H9 (cell line): ENCODE data around the gene CD300C. TPM values are rescaled to one million over a fixed set of nuclear protein-coding genes. Genes with fewer than 3 reads are reported as not detected.

Experiments used
- DNase-seq: peaks from one replicate; pipeline ENCODE4 v3.0.0-alpha.2; 2017
- H2AFZ ChIP-seq: one replicate; pipeline ENCODE4 v1.6.1; 2013; ENCODE audit warnings: mild to moderate bottlenecking, low read length, control low read depth, moderate library complexity
- H2AK5ac ChIP-seq: 2 replicates; pipeline ENCODE4 v1.6.1; 2013; ENCODE audit warnings: low read length, control low read depth, mixed read lengths; ENCODE audit not compliant: insufficient read length
- H2BK120ac ChIP-seq: one replicate; pipeline ENCODE4 v1.6.1; 2013; ENCODE audit warnings: low read depth, mild to moderate bottlenecking, low read length, control low read depth, inconsistent platforms; ENCODE audit not compliant: poor library complexity, severe bottlenecking
- H2BK12ac ChIP-seq: 2 replicates; pipeline ENCODE4 v1.6.1; 2013; ENCODE audit warnings: low read length, control low read depth, mixed read lengths, low read depth; ENCODE audit not compliant: insufficient read length
- H2BK15ac ChIP-seq: 2 replicates; pipeline ENCODE4 v1.6.1; 2013; ENCODE audit warnings: low read depth, low read length, control low read depth
- H2BK20ac ChIP-seq: one replicate; pipeline ENCODE4 v1.6.1; 2013; ENCODE audit warnings: low read depth, mild to moderate bottlenecking, low read length, control low read depth, inconsistent platforms; ENCODE audit not compliant: poor library complexity, severe bottlenecking
- H2BK5ac ChIP-seq: 2 replicates; pipeline ENCODE4 v1.6.1; 2013; ENCODE audit warnings: low read length, control low read depth, mixed read lengths; ENCODE audit not compliant: insufficient read length
- H3K14ac ChIP-seq: 2 replicates; pipeline ENCODE4 v1.6.1; 2013; ENCODE audit warnings: low read length, control low read depth; ENCODE audit not compliant: insufficient read depth
- H3K18ac ChIP-seq: 2 replicates; pipeline ENCODE4 v1.6.1; 2013; ENCODE audit warnings: low read depth, mild to moderate bottlenecking, mixed read lengths, low read length, control low read depth; ENCODE audit not compliant: insufficient read length
- H3K23ac ChIP-seq: 2 replicates; pipeline ENCODE4 v1.6.1; 2013; ENCODE audit warnings: low read length, control low read depth, mixed read lengths, low read depth; ENCODE audit not compliant: insufficient read length
- H3K23me2 ChIP-seq: 2 replicates; pipeline ENCODE4 v1.6.1; 2013; ENCODE audit warnings: low read depth, mild to moderate bottlenecking, mixed read lengths, low read length, control low read depth; ENCODE audit not compliant: insufficient read length, poor library complexity, severe bottlenecking
- H3K27ac ChIP-seq: 2 replicates; pipeline ENCODE4 v1.5.1; 2013; ENCODE audit warnings: low read length, control low read depth, mixed read lengths, low read depth; ENCODE audit not compliant: insufficient read length
- H3K27me3 ChIP-seq: 2 replicates; pipeline ENCODE4 v1.6.1; 2013; ENCODE audit warnings: low read length, control low read depth, inconsistent platforms; ENCODE audit not compliant: insufficient read depth
- H3K4ac ChIP-seq: 2 replicates; pipeline ENCODE4 v1.6.1; 2013; ENCODE audit warnings: low read depth, mild to moderate bottlenecking, control low read depth, inconsistent platforms, low read length, moderate library complexity
- H3K4me1 ChIP-seq: 2 replicates; pipeline ENCODE4 v1.6.1; 2013; ENCODE audit warnings: low read length, control low read depth, inconsistent platforms; ENCODE audit not compliant: insufficient read depth
- H3K4me2 ChIP-seq: 2 replicates; pipeline ENCODE4 v1.6.1; 2013; ENCODE audit warnings: low read length, control low read depth, mixed read lengths; ENCODE audit not compliant: insufficient read length, insufficient read depth
- H3K56ac ChIP-seq: 2 replicates; pipeline ENCODE4 v1.6.1; 2013; ENCODE audit warnings: low read depth, mild to moderate bottlenecking, mixed read lengths, low read length, control low read depth; ENCODE audit not compliant: insufficient read length
- H3K79me1 ChIP-seq: 2 replicates; pipeline ENCODE4 v1.6.1; 2013; ENCODE audit warnings: low read depth, mild to moderate bottlenecking, moderate library complexity, low read length, control low read depth, inconsistent platforms; ENCODE audit not compliant: insufficient read depth, poor library complexity, severe bottlenecking
- H3K79me2 ChIP-seq: 2 replicates; pipeline ENCODE4 v1.6.1; 2013; ENCODE audit warnings: low read length, control low read depth, inconsistent platforms; ENCODE audit not compliant: insufficient read depth
- H3K9ac ChIP-seq: 2 replicates; pipeline ENCODE4 v1.6.1; 2013; ENCODE audit warnings: low read length, control low read depth, mixed read lengths; ENCODE audit not compliant: insufficient read length; ENCODE audit errors: extremely low read depth
- H3K9me3 ChIP-seq: one replicate; pipeline ENCODE4 v1.6.1; 2013; ENCODE audit warnings: low read depth, low read length, inconsistent platforms; ENCODE audit not compliant: control insufficient read depth
- H3T11ph ChIP-seq: one replicate; pipeline ENCODE4 v1.6.1; 2013; ENCODE audit warnings: mild to moderate bottlenecking, low read length, control low read depth, inconsistent platforms
- H4K20me1 ChIP-seq: one replicate; pipeline ENCODE4 v1.6.1; 2013; ENCODE audit not compliant: control insufficient read depth, insufficient read length, insufficient read depth
- H4K5ac ChIP-seq: 2 replicates; pipeline ENCODE4 v1.6.1; 2013; ENCODE audit warnings: low read depth, mild to moderate bottlenecking, mixed read lengths, low read length, control low read depth; ENCODE audit not compliant: insufficient read length
- H4K8ac ChIP-seq: replicated peaks from 2 replicates; pipeline ENCODE4 v1.6.1; 2013; ENCODE audit warnings: low read length, control low read depth, mixed read lengths, low read depth; ENCODE audit not compliant: insufficient read length
- H4K91ac ChIP-seq: 2 replicates; pipeline ENCODE4 v1.6.1; 2013; ENCODE audit warnings: low read depth, mild to moderate bottlenecking, moderate library complexity, mixed read lengths, low read length, control low read depth; ENCODE audit not compliant: insufficient read length
- H3K27ac Mint-ChIP-seq, 3 experiments: 2 replicates in 2 of 3; 3 replicates in 1 of 3; pipeline ENCODE4 v1.8.0; 2020 to 2021; ENCODE audit warnings: mixed read lengths in 3 of 3, mild to moderate bottlenecking in 1 of 3, moderate library complexity in 1 of 3
- H3K27me3 Mint-ChIP-seq: 2 replicates; pipeline ENCODE4 v1.8.0; 2021; ENCODE audit warnings: low read depth, mild to moderate bottlenecking, moderate library complexity, mixed read lengths
- H3K36me3 Mint-ChIP-seq, 3 experiments: 2 replicates in 2 of 3; 3 replicates in 1 of 3; pipeline ENCODE4 v1.8.0; 2020 to 2021; ENCODE audit warnings: low read depth in 3 of 3, mixed read lengths in 3 of 3; ENCODE audit not compliant: insufficient read depth in 1 of 3
- H3K4me1 Mint-ChIP-seq, 2 experiments: 2 replicates each; pipeline ENCODE4 v1.8.0; 2020; ENCODE audit warnings: mixed read lengths in 2 of 2
- H3K4me3 Mint-ChIP-seq, 2 experiments: 2 replicates in 1 of 2; 3 replicates in 1 of 2; pipeline ENCODE4 v1.8.0; 2020 to 2021; ENCODE audit warnings: mild to moderate bottlenecking in 2 of 2, mixed read lengths in 2 of 2, moderate library complexity in 1 of 2
- H3K9me3 Mint-ChIP-seq, 2 experiments: 2 replicates in 1 of 2; 3 replicates in 1 of 2; pipeline ENCODE4 v1.8.0; 2020; ENCODE audit warnings: mild to moderate bottlenecking in 2 of 2, mixed read lengths in 2 of 2, moderate library complexity in 1 of 2
- WGBS: extraction: QIAGEN DNeasy Blood & Tissue Kit; methylation state at CpG from one replicate; pipeline ENCODE4 v1.1.7; 2013; ENCODE audit warnings: missing lambda C conversion rate, low lambda C conversion rate, mixed read lengths; ENCODE audit not compliant: insufficient read length; ENCODE audit errors: extremely low coverage; 5-methylcytosine and 5-hydroxymethylcytosine counted together
- total RNA-seq: library from RNA; stranded (reverse); gene quantifications from 2 replicates; pipeline ENCODE4 v1.2.1, GENCODE V29; 2021
- TF ChIP-seq, protein P1 (sequence below): fragments of 200-600 bp; sonication (generic); conservative IDR thresholded peaks from 3 replicates; pipeline ENCODE4 v1.8.0; 2021; ENCODE audit warnings: antibody characterized with exemption, mild to moderate bottlenecking

CD300C gene
- total RNA-seq, 1 experiment from 2014 or later: not detected

DNA sequence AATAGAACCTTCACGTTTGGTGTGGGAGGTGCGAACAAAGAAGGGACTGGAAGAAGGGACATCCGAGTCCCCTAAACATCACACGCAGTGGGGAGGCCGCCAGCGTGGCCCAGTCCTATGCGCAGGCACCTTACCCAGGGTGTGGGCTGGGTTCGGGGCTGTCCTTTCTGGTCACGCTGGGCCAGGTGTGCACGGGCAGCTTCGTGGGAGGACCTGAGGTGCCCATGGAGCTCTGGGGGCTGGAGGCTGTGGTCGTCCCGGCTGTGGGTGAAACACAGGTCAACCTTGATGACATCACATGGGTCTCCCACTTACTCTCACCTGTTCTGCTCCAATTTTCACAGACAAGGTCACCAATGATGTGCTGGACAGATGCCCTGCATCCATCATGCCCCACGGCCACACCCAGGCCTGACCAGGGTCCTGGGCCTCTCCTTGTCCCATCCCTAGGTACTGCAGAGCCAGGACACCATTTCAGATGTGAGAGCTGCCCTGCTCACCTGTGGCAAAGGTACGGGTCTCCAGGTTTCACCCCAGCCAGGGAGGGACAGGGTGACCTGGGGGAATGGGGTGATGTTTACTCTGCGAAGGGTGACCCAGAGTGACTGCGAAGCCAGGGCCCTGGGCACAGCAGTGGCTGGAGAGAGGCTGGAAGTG lies 3.1 kb downstream of the CD300C start:
- no peak overlapping the region for H2AK5ac ChIP-seq
- TF ChIP-seq, protein P1, sequence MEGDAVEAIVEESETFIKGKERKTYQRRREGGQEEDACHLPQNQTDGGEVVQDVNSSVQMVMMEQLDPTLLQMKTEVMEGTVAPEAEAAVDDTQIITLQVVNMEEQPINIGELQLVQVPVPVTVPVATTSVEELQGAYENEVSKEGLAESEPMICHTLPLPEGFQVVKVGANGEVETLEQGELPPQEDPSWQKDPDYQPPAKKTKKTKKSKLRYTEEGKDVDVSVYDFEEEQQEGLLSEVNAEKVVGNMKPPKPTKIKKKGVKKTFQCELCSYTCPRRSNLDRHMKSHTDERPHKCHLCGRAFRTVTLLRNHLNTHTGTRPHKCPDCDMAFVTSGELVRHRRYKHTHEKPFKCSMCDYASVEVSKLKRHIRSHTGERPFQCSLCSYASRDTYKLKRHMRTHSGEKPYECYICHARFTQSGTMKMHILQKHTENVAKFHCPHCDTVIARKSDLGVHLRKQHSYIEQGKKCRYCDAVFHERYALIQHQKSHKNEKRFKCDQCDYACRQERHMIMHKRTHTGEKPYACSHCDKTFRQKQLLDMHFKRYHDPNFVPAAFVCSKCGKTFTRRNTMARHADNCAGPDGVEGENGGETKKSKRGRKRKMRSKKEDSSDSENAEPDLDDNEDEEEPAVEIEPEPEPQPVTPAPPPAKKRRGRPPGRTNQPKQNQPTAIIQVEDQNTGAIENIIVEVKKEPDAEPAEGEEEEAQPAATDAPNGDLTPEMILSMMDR: no peak
- H3K79me2 ChIP-seq: no peaks in the 10 kb centered on the region
- no peak overlapping the region for H3K27ac ChIP-seq
- Mint-ChIP-seq H3K4me3 (no peak overlapping the region; a peak in 1 of 5 replicates), H3K27ac (no peak overlapping the region), H3K4me1 (no peaks in the 10 kb centered on the region), H3K9me3 (peaks cover 0 to 2% of the 10 kb centered on the region in 2 experiments; a peak in 1 of 5 replicates), H3K36me3 (no peaks in the 10 kb centered on the region), H3K27me3 (peaks cover 32% of the 10 kb centered on the region)
- H2BK120ac ChIP-seq: no peak overlapping the region
- no CpG with 5 or more reads among the region's 17 CpGs for WGBS
- H4K5ac ChIP-seq: no peak overlapping the region
- no peak overlapping the region for H3K18ac ChIP-seq
- H3K4me2 ChIP-seq: no peak overlapping the region
- no peak overlapping the region for H2AFZ ChIP-seq
- no peak overlapping the region for H3T11ph ChIP-seq
- H2BK12ac ChIP-seq: no peak overlapping the region
- no peaks in the 10 kb centered on the region for H4K20me1 ChIP-seq
- no peaks in the 10 kb centered on the region for H3K9me3 ChIP-seq
- H3K4me1 ChIP-seq: no peaks in the 10 kb centered on the region
- no peak overlapping the region for H2BK5ac ChIP-seq
- no peak overlapping the region for H3K4ac ChIP-seq
- no peaks in the 10 kb centered on the region for H3K27me3 ChIP-seq
- no peak overlapping the region for H3K14ac ChIP-seq
- H2BK20ac ChIP-seq: no peak overlapping the region
- no peak overlapping the region for H2BK15ac ChIP-seq
- H3K56ac ChIP-seq: no peak overlapping the region
- no peak overlapping the region for H3K23ac ChIP-seq
- no peak overlapping the region for H4K8ac ChIP-seq
- no peak overlapping the region for H4K91ac ChIP-seq
- no peaks in the 10 kb centered on the region for H3K23me2 ChIP-seq
- no peaks in the 10 kb centered on the region for H3K79me1 ChIP-seq
- no peak overlapping the region for H3K9ac ChIP-seq
- no peak for DNase-seq
